Measurements from ENCODE around the gene CROCC2.

GRCh38 chr2:240918258-240919091 lies 12.3 kb downstream of the CROCC2 start:
- TF ChIP-seq CTCF (conservative IDR thresholded peaks at IDR 0.05) (no peak), ZFX (IDR thresholded peaks at IDR 0.05) (no peak)
